IMR-90 (cell line): ENCODE measurements around the gene CRIP1. TPM values are rescaled to one million over a fixed set of nuclear protein-coding genes. Genes with fewer than 3 reads are reported as not detected.

Source experiments
- ATAC-seq: fragments of 200-7000 bp; cut with Tn5 transposase; 2 replicates; pipeline ENCODE4 v1.9.1; 2020; ENCODE audit warnings: low read depth, mild to moderate bottlenecking, moderate library complexity
- BruUV-seq: library from RNA; stranded (reverse); fragments of 400-500 nt; replicated peaks from 2 replicates; lab custom pipeline; 2021; lab: Mats Ljungman, UMichigan
- CTCF ChIA-PET: fragments of 300-600 bp; formaldehyde crosslinking; extraction: SDS; loops from one replicate; lab custom pipeline; 2021; ENCODE audit warnings: antibody characterized with exemption; lab: Yijun Ruan, JAX
- POLR2A ChIA-PET: fragments of 300-600 bp; sonication (Branson Sonifier 250); formaldehyde crosslinking; loops from one replicate; lab custom pipeline; 2022; ENCODE audit warnings: antibody characterized with exemption; ENCODE audit not compliant: unreplicated experiment; lab: Charles Lee
- DNase-seq: peaks from one replicate; pipeline ENCODE4 v3.0.0; 2013
- H2AFZ ChIP-seq: replicated peaks from 2 replicates; pipeline ENCODE3; 2013; ENCODE audit warnings: low read length, mild to moderate bottlenecking; ENCODE audit not compliant: poor library complexity
- H2AK5ac ChIP-seq: 2 replicates; pipeline ENCODE4 v1.6.1; 2013; ENCODE audit warnings: low read depth, low read length, inconsistent platforms
- H2AK9ac ChIP-seq: replicated peaks from 2 replicates; pipeline ENCODE3; 2013; ENCODE audit warnings: mild to moderate bottlenecking, low read depth, low read length, moderate library complexity; ENCODE audit not compliant: poor library complexity
- H2BK120ac ChIP-seq: 2 replicates; pipeline ENCODE4 v1.6.1; 2013; ENCODE audit warnings: low read depth, low read length, inconsistent platforms
- H2BK15ac ChIP-seq: 3 replicates; pipeline ENCODE4 v1.6.1; 2013; ENCODE audit warnings: low read depth, low read length, inconsistent platforms
- H2BK20ac ChIP-seq: 2 replicates; pipeline ENCODE4 v1.6.1; 2013; ENCODE audit warnings: low read depth, mild to moderate bottlenecking, inconsistent platforms, low read length, moderate library complexity
- H2BK5ac ChIP-seq: 2 replicates; pipeline ENCODE4 v1.6.1; 2013; ENCODE audit warnings: mild to moderate bottlenecking, low read depth, low read length, inconsistent platforms; ENCODE audit not compliant: poor library complexity, severe bottlenecking
- H3K14ac ChIP-seq: replicated peaks from 2 replicates; pipeline ENCODE4 v1.6.1; 2013; ENCODE audit warnings: low read depth, low read length, inconsistent platforms
- H3K18ac ChIP-seq: 2 replicates; pipeline ENCODE4 v1.6.1; 2013; ENCODE audit warnings: low read depth, low read length, control low read depth
- H3K23ac ChIP-seq: 2 replicates; pipeline ENCODE4 v1.6.1; 2013; ENCODE audit warnings: low read depth, low read length, inconsistent platforms
- H3K27ac ChIP-seq: 2 replicates; pipeline ENCODE4 v1.5.1; 2013; ENCODE audit warnings: mild to moderate bottlenecking, control low read depth, low read length; ENCODE audit not compliant: insufficient read depth
- H3K27me3 ChIP-seq: 2 replicates; pipeline ENCODE4 v1.6.1; 2013; ENCODE audit warnings: low read length; ENCODE audit not compliant: control insufficient read depth, insufficient read depth
- H3K36me3 ChIP-seq: 2 replicates; pipeline ENCODE4 v1.6.1; 2013; ENCODE audit warnings: low read length, mixed read lengths; ENCODE audit not compliant: control insufficient read depth, insufficient read depth
- H3K4ac ChIP-seq: 2 replicates; pipeline ENCODE4 v1.6.1; 2013; ENCODE audit warnings: low read depth, low read length, inconsistent platforms
- H3K4me1 ChIP-seq: 2 replicates; pipeline ENCODE4 v1.6.1; 2013; ENCODE audit warnings: low read length, mixed read lengths; ENCODE audit not compliant: control insufficient read depth, insufficient read depth
- H3K4me2 ChIP-seq: 2 replicates; pipeline ENCODE4 v1.6.1; 2013; ENCODE audit warnings: low read depth, mild to moderate bottlenecking, control low read depth, low read length, moderate library complexity
- H3K4me3 ChIP-seq: 2 replicates; pipeline ENCODE4 v1.5.1; 2013; ENCODE audit warnings: low read depth, mild to moderate bottlenecking, control low read depth, low read length, moderate library complexity; ENCODE audit not compliant: insufficient read depth
- H3K56ac ChIP-seq: 2 replicates; pipeline ENCODE4 v1.6.1; 2013; ENCODE audit warnings: low read length, inconsistent platforms; ENCODE audit not compliant: insufficient read depth; ENCODE audit errors: extremely low read depth
- H3K79me1 ChIP-seq, 2 experiments: 2 replicates each; pipeline ENCODE4 v1.6.1; 2013; ENCODE audit warnings: low read length in 2 of 2, inconsistent platforms in 1 of 2, low read depth in 1 of 2
- H3K9ac ChIP-seq: 2 replicates; pipeline ENCODE4 v1.6.1; 2013; ENCODE audit warnings: low read depth, low read length, control low read depth
- H3K9me1 ChIP-seq: 2 replicates; pipeline ENCODE4 v1.6.1; 2013; ENCODE audit warnings: low read length, inconsistent platforms; ENCODE audit not compliant: insufficient read depth
- H3K9me3 ChIP-seq: 2 replicates; pipeline ENCODE4 v1.6.1; 2013; ENCODE audit warnings: low read length; ENCODE audit not compliant: control insufficient read depth, insufficient read depth
- H4K20me1 ChIP-seq: 2 replicates; pipeline ENCODE4 v1.6.1; 2013; ENCODE audit warnings: low read length, inconsistent platforms; ENCODE audit not compliant: insufficient read depth
- H4K5ac ChIP-seq: 2 replicates; pipeline ENCODE4 v1.6.1; 2013; ENCODE audit warnings: mild to moderate bottlenecking, low read depth, low read length, control low read depth
- H4K8ac ChIP-seq, 2 experiments: 2 replicates each; pipeline ENCODE4 v1.6.1; 2013; ENCODE audit warnings: low read depth in 2 of 2, low read length in 2 of 2, control low read depth in 1 of 2, inconsistent platforms in 1 of 2
- H4K91ac ChIP-seq: 2 replicates; pipeline ENCODE4 v1.6.1; 2013; ENCODE audit warnings: low read depth, low read length, inconsistent platforms; ENCODE audit not compliant: insufficient read depth
- BHLHE40 ChIP-seq: fragments of 150-350 bp; IDR thresholded peaks from 2 replicates; pipeline ENCODE4 v1.6.1; 2016; ENCODE audit warnings: mild to moderate bottlenecking, low read depth, low read length
- CEBPB ChIP-seq: IDR thresholded peaks from 2 replicates; pipeline ENCODE4 v1.6.1; 2012; ENCODE audit warnings: low read depth, low read length, improper control_type of control experiment
- CHD1 ChIP-seq: IDR thresholded peaks from 2 replicates; pipeline ENCODE4 v1.6.1; 2012; ENCODE audit warnings: low read depth, low read length, improper control_type of control experiment
- MAFK ChIP-seq: IDR thresholded peaks from 2 replicates; pipeline ENCODE4 v1.6.1; 2012; ENCODE audit warnings: low read depth, low read length, improper control_type of control experiment
- MAZ ChIP-seq: IDR thresholded peaks from 2 replicates; pipeline ENCODE4 v1.6.1; 2012; ENCODE audit warnings: low read depth, mild to moderate bottlenecking, low read length, improper control_type of control experiment, moderate library complexity, borderline replicate concordance
- POLR2A ChIP-seq: IDR thresholded peaks from 2 replicates; pipeline ENCODE4 v1.6.1; 2012; ENCODE audit warnings: mild to moderate bottlenecking, low read depth, low read length
- WGBS, 2 experiments: methylation state at CpG; one replicate each; pipeline versions ENCODE4 v1.1.5 to v1.1.7; 2013; ENCODE audit warnings: missing lambda C conversion rate in 2 of 2; ENCODE audit not compliant: insufficient read length in 1 of 2; ENCODE audit errors: extremely low coverage in 2 of 2; 5-methylcytosine and 5-hydroxymethylcytosine counted together
- dilution Hi-C: fragments of 300-500 bp; cut with HindIII; formaldehyde crosslinking; loops from one replicate; pipeline ENCODE4 v1.14.3; 2018; ENCODE audit warnings: low sequenced_read_pairs; ENCODE audit not compliant: unreplicated experiment
- in situ Hi-C: fragments of 300-500 bp; cut with MboI; formaldehyde crosslinking; loops from 3 replicates; pipeline ENCODE4 v1.14.3; 2019; ENCODE audit warnings: low sequenced_read_pairs, inconsistent platforms, mixed read lengths
- intact Hi-C: fragments of 100-400 bp; cut with micrococcal nuclease; formaldehyde crosslinking; loops from 2 replicates; pipeline ENCODE4 v1.10.0; 2022
- polyA plus RNA-seq, 3 experiments: library from polyadenylated mRNA; depleted of rRNA; stranded (reverse); fragments of >200 nt; gene quantifications; 2 replicates each; pipeline ENCODE4 v1.2.3, GENCODE V29; 2012; ENCODE audit warnings: low replicate concordance in 1 of 3
- total RNA-seq: library from RNA; depleted of rRNA; stranded (reverse); fragments of >200 nt; gene quantifications from 2 replicates; pipeline ENCODE4 v1.2.3, GENCODE V29; 2012
- TF ChIP-seq, protein P1 (sequence below): conservative IDR thresholded peaks from 2 replicates; pipeline ENCODE4 v1.5.1; 2012; ENCODE audit warnings: mild to moderate bottlenecking, low read depth, low read length, improper control_type of control experiment

CRIP1 gene
- total and polyA plus RNA-seq, 2 of the 4 experiments (the other 2 are of a cell fraction) = 0.21 TPM; not detected in 1

DNA sequence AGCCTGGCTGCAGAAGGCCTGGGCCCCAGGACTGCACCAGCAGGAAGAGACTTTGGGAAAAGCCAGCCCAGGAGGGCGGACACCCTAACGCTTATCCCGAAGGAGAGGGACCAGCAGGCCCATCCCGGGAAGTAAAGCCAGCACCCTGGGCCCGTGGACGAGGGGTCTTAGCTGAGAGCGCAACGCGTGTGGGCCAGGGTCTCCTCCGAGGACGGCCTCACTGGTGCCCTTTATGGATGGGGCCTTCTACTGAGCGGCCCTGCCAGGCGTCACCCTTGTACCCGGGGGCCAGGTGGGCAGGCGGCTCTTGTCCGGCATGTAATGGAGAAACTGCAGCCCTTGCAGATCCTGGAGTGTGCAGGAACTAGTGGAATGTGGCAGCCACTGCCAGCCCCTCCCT is 18.4 kb downstream of the CRIP1 start:
- POLR2A ChIA-PET = no interaction called here
- 84% methylated on average over 9 of the region's 16 CpGs; no CpG with 5 or more reads in 1 of the 2 experiments for WGBS, 2 experiments
- intact Hi-C loops (no loop called here), in situ Hi-C loops (no loop called here), dilution Hi-C loops (no loop called here)
- H3K36me3 ChIP-seq = no peaks in the 10 kb centered on the region
- H2BK15ac ChIP-seq = no peak overlapping the region
- no peak overlapping the region for H4K5ac ChIP-seq
- no peak overlapping the region for H2AK9ac ChIP-seq
- no peak overlapping the region for H4K91ac ChIP-seq
- no peaks in the 10 kb centered on the region for H3K9me1 ChIP-seq
- no peak overlapping the region for H2BK20ac ChIP-seq
- H3K4ac ChIP-seq = no peak overlapping the region
- no peak overlapping the region for H2AFZ ChIP-seq
- H3K9me3 ChIP-seq = no peaks in the 10 kb centered on the region
- H3K14ac ChIP-seq = no peak overlapping the region
- no peak overlapping the region for H4K8ac ChIP-seq
- H4K20me1 ChIP-seq = no peaks in the 10 kb centered on the region
- no TSS peak for BruUV-seq
- no peak overlapping the region for H2BK120ac ChIP-seq
- H3K4me1 ChIP-seq = no peaks in the 10 kb centered on the region
- H3K27me3 ChIP-seq = peaks cover 9% of the 10 kb centered on the region
- no peak overlapping the region for H3K4me2 ChIP-seq
- ATAC-seq = no peak
- H2BK5ac ChIP-seq = no peak overlapping the region
- CTCF ChIA-PET = interaction anchor here (0.5 kb wide), 1 partner anchor 492 kb away, joined by 3 read pairs; no protein-coding TSS in a partner anchor
- no peak overlapping the region for H3K4me3 ChIP-seq
- no peak overlapping the region for H3K18ac ChIP-seq
- H3K23ac ChIP-seq = no peak overlapping the region
- DNase-seq = no peak
- H2AK5ac ChIP-seq = no peak overlapping the region
- no peak for TF ChIP-seq POLR2A
- no peak for TF ChIP-seq CHD1
- no peak for TF ChIP-seq MAZ
- TF ChIP-seq BHLHE40 = no peak
- TF ChIP-seq, protein P1, sequence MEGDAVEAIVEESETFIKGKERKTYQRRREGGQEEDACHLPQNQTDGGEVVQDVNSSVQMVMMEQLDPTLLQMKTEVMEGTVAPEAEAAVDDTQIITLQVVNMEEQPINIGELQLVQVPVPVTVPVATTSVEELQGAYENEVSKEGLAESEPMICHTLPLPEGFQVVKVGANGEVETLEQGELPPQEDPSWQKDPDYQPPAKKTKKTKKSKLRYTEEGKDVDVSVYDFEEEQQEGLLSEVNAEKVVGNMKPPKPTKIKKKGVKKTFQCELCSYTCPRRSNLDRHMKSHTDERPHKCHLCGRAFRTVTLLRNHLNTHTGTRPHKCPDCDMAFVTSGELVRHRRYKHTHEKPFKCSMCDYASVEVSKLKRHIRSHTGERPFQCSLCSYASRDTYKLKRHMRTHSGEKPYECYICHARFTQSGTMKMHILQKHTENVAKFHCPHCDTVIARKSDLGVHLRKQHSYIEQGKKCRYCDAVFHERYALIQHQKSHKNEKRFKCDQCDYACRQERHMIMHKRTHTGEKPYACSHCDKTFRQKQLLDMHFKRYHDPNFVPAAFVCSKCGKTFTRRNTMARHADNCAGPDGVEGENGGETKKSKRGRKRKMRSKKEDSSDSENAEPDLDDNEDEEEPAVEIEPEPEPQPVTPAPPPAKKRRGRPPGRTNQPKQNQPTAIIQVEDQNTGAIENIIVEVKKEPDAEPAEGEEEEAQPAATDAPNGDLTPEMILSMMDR = no peak
- no peak for TF ChIP-seq MAFK
- TF ChIP-seq CEBPB = no peak
- H3K9ac ChIP-seq = no peak overlapping the region
- H3K79me1 ChIP-seq = no peaks in the 10 kb centered on the region
- no peak overlapping the region for H3K56ac ChIP-seq
- H3K27ac ChIP-seq = no peak overlapping the region
